Gastrocnemius medialis (tissue), 4 donors: ENCODE results near the gene PBOV1. TPM values are rescaled to one million over a fixed set of nuclear protein-coding genes. Genes with fewer than 3 reads are reported as not detected.

ENCODE experiments used
- ATAC-seq, 2 donors: fragments of 150-250 bp; one replicate each; pipeline ENCODE4 v1.9.1; 2016
- DNase-seq, 2 donors: peaks; one replicate each; pipeline ENCODE4 v3.0.0-alpha.2; 2019
- H3K27ac ChIP-seq, 4 donors: fragments of 200-600 bp; sonication (generic); 1 replicate in 1 of 4; 2 replicates in 3 of 4; pipeline ENCODE4 v1.5.1; 2016 to 2018; ENCODE audit warnings: mild to moderate bottlenecking in 2 of 4, moderate library complexity in 1 of 4
- H3K27me3 ChIP-seq, 3 donors: fragments of 200-600 bp; sonication (generic) in 2 of 3; 1 replicate in 1 of 3; 2 replicates in 2 of 3; pipeline versions ENCODE4 v1.5.1 to v1.6.0; 2016 to 2019; ENCODE audit warnings: mild to moderate bottlenecking in 1 of 3, moderate library complexity in 1 of 3
- H3K36me3 ChIP-seq, 2 donors: fragments of 200-600 bp; sonication (generic) in 1 of 2; one replicate each; pipeline ENCODE4 v1.5.1; 2017 to 2018
- H3K4me1 ChIP-seq, 2 donors: fragments of 200-600 bp; sonication (generic) in 1 of 2; one replicate each; pipeline ENCODE4 v1.5.1; 2016 to 2017; ENCODE audit warnings: mild to moderate bottlenecking in 2 of 2
- H3K4me3 ChIP-seq, 4 donors: fragments of 200-600 bp; sonication (generic) in 3 of 4; 1 replicate in 1 of 4; 2 replicates in 3 of 4; pipeline ENCODE4 v1.5.1; 2016 to 2019; ENCODE audit warnings: mild to moderate bottlenecking in 2 of 4
- H3K9me3 ChIP-seq, 3 donors: fragments of 200-600 bp; sonication (generic) in 2 of 3; 1 replicate in 1 of 3; 2 replicates in 2 of 3; pipeline ENCODE4 v1.5.1; 2016 to 2019
- CTCF ChIP-seq, 5 experiments: fragments of 450-650 bp in 3 of 5; fragments of 200-600 bp in 2 of 5; sonication (generic) in 2 of 5; IDR thresholded peaks in 4 of 5; conservative IDR thresholded peaks in 1 of 5; 1 replicate in 4 of 5; 2 replicates in 1 of 5; pipeline ENCODE4 v1.5.1; 2016 to 2019; ENCODE audit warnings: antibody characterized with exemption in 5 of 5, mild to moderate bottlenecking in 3 of 5, moderate library complexity in 3 of 5
- POLR2A ChIP-seq, 2 donors: fragments of 450-650 bp; IDR thresholded peaks; one replicate each; pipeline ENCODE4 v1.6.1; 2017; ENCODE audit warnings: antibody characterized with exemption in 2 of 2, mild to moderate bottlenecking in 2 of 2, moderate library complexity in 2 of 2
- in situ Hi-C, 4 donors: fragments of 200-750 bp; cut with MboI; loops; one replicate each; pipeline versions ENCODE4 v1.15.0 to v1.8.0; 2017; ENCODE audit warnings: low sequenced_read_pairs in 4 of 4
- intact Hi-C: fragments of 100-400 bp; cut with DNase I; formaldehyde crosslinking; loops from one replicate; pipeline ENCODE4 v1.15.1; 2023; ENCODE audit warnings: low total_unique reads
- total RNA-seq, 4 donors: library from RNA; depleted of rRNA; stranded (reverse); fragments of >200 nt; gene quantifications; one replicate each; pipeline versions ENCODE4 v1.1.0 to v1.2.3, GENCODE V29; 2016

The PBOV1 gene
- total RNA-seq, 4 donors from 2014 or later = not detected

GRCh38 chr6:138194287-138194686 lies 24.0 kb downstream of the PBOV1 start:
- TF ChIP-seq POLR2A (IDR thresholded peaks at IDR 0.05) = no peak
- no peak for TF ChIP-seq CTCF (IDR thresholded peaks at IDR 0.05 in 4 of 5, conservative IDR thresholded peaks at IDR 0.05 in 1 of 5)
- ATAC-seq = no peak
- no peak overlapping the region for H3K4me3 ChIP-seq
- in situ Hi-C loops = no loop called here
- DNase-seq = no peak
- intact Hi-C loops = no loop called here
- H3K27me3 ChIP-seq = no peaks in the 10 kb centered on the region
- H3K36me3 ChIP-seq = no peaks in the 10 kb centered on the region
- no peaks in the 10 kb centered on the region for H3K9me3 ChIP-seq
- no peaks in the 10 kb centered on the region for H3K4me1 ChIP-seq
- no peak overlapping the region for H3K27ac ChIP-seq

- intact Hi-C loops = no loop called here
Measured at GRCh38 chr6:138188278-138188941, 29.9 kb downstream of the PBOV1 start.

GRCh38 chr6:138187156-138187555 lies 31.1 kb downstream of the PBOV1 start:
- Histone ChIP-seq H3K4me1 (no peaks in the 10 kb centered on the region), H3K36me3 (no peaks in the 10 kb centered on the region), H3K9me3 (no peaks in the 10 kb centered on the region), H3K4me3 (no peak overlapping the region), H3K27ac (no peak overlapping the region), H3K27me3 (no peaks in the 10 kb centered on the region)
- DNase-seq (no peak), ATAC-seq (no peak)
- TF ChIP-seq POLR2A (IDR thresholded peaks at IDR 0.05) (no peak), CTCF (IDR thresholded peaks at IDR 0.05 in 4 of 5, conservative IDR thresholded peaks at IDR 0.05 in 1 of 5) (no peak)
- in situ Hi-C loops = no loop called here
- intact Hi-C loops = no loop called here

More at GRCh38 chr6:138188278-138188941, 29.9 kb downstream of the PBOV1 start:
- Histone ChIP-seq H3K4me1 (no peaks in the 10 kb centered on the region), H3K4me3 (no peak overlapping the region), H3K9me3 (no peaks in the 10 kb centered on the region), H3K27me3 (no peaks in the 10 kb centered on the region), H3K36me3 (no peaks in the 10 kb centered on the region), H3K27ac (no peak overlapping the region)
- in situ Hi-C loops = no loop called here
- TF ChIP-seq CTCF (IDR thresholded peaks at IDR 0.05 in 4 of 5, conservative IDR thresholded peaks at IDR 0.05 in 1 of 5) = no peak
- no peak for TF ChIP-seq POLR2A (IDR thresholded peaks at IDR 0.05)
- ATAC-seq (no peak), DNase-seq (no peak)

- H3K4me3 ChIP-seq = no peak overlapping the region
- H3K9me3 ChIP-seq = no peaks in the 10 kb centered on the region
- no peaks in the 10 kb centered on the region for H3K36me3 ChIP-seq
- H3K27ac ChIP-seq = no peak overlapping the region
- ATAC-seq (no peak), DNase-seq (no peak)
- TF ChIP-seq POLR2A (IDR thresholded peaks at IDR 0.05) = no peak
- no peak for TF ChIP-seq CTCF (IDR thresholded peaks at IDR 0.05 in 4 of 5, conservative IDR thresholded peaks at IDR 0.05 in 1 of 5)
- no peaks in the 10 kb centered on the region for H3K4me1 ChIP-seq
- H3K27me3 ChIP-seq = no peaks in the 10 kb centered on the region
- in situ Hi-C loops = no loop called here
- intact Hi-C loops = no loop called here
Measured at GRCh38 chr6:138184230-138184629, 34.1 kb downstream of the PBOV1 start.

GRCh38 chr6:138183790-138184134 lies 34.5 kb downstream of the PBOV1 start:
- intact Hi-C loops = no loop called here
- TF ChIP-seq CTCF (IDR thresholded peaks at IDR 0.05 in 4 of 5, conservative IDR thresholded peaks at IDR 0.05 in 1 of 5) (no peak), POLR2A (IDR thresholded peaks at IDR 0.05) (no peak)
- ATAC-seq (no peak), DNase-seq (no peak)
- no peaks in the 10 kb centered on the region for H3K9me3 ChIP-seq
- H3K4me3 ChIP-seq = no peak overlapping the region
- H3K4me1 ChIP-seq = no peaks in the 10 kb centered on the region
- in situ Hi-C loops = no loop called here
- H3K36me3 ChIP-seq = no peaks in the 10 kb centered on the region
- no peaks in the 10 kb centered on the region for H3K27me3 ChIP-seq
- no peak overlapping the region for H3K27ac ChIP-seq
